Peyer's patch (tissue), 4 donors: ENCODE measurements around the gene TACC2. TPM values are rescaled to one million over a fixed set of nuclear protein-coding genes. Genes with fewer than 3 reads are reported as not detected.

Experiments used
- DNase-seq, 3 donors: peaks; one replicate each; pipeline ENCODE4 v3.0.0-alpha.2; 2017 to 2019
- H3K27ac ChIP-seq, 4 donors: fragments of 200-600 bp; sonication (generic); one replicate each; pipeline ENCODE4 v1.5.1; 2016 to 2019
- H3K27me3 ChIP-seq, 2 donors: fragments of 200-600 bp; sonication (generic); one replicate each; pipeline ENCODE4 v1.5.1; 2019
- H3K36me3 ChIP-seq, 3 donors: fragments of 200-600 bp; sonication (generic); one replicate each; pipeline ENCODE4 v1.5.1; 2016 to 2019
- H3K4me1 ChIP-seq, 4 donors: fragments of 200-600 bp; sonication (generic); one replicate each; pipeline ENCODE4 v1.5.1; 2016 to 2019
- H3K4me3 ChIP-seq, 4 donors: fragments of 200-600 bp; sonication (generic); 1 replicate in 3 of 4; 2 replicates in 1 of 4; pipeline ENCODE4 v1.5.1; 2016 to 2019; ENCODE audit warnings: mild to moderate bottlenecking in 1 of 4
- H3K9me3 ChIP-seq, 4 donors: fragments of 200-600 bp; sonication (generic); one replicate each; pipeline ENCODE4 v1.5.1; 2016 to 2019; ENCODE audit warnings: mild to moderate bottlenecking in 1 of 4
- CTCF ChIP-seq, 6 experiments: fragments of 450-650 bp in 4 of 6; fragments of 200-600 bp in 2 of 6; sonication (generic) in 1 of 6; IDR thresholded peaks; one replicate each; pipeline ENCODE4 v1.5.1; 2017 to 2019; ENCODE audit warnings: antibody characterized with exemption in 6 of 6, mild to moderate bottlenecking in 3 of 6, moderate library complexity in 1 of 6
- POLR2A ChIP-seq, 2 donors: fragments of 450-650 bp; IDR thresholded peaks; one replicate each; pipeline ENCODE4 v1.5.1; 2017; ENCODE audit warnings: antibody characterized with exemption in 2 of 2, mild to moderate bottlenecking in 2 of 2, moderate library complexity in 2 of 2
- total RNA-seq, 4 donors: library from RNA; depleted of rRNA; stranded (reverse); fragments of >200 nt; gene quantifications; one replicate each; pipeline ENCODE4 v1.1.0, GENCODE V29; 2016

Gene TACC2
- total RNA-seq, 4 donors from 2014 or later, result 91.6 to 140 (median 109) TPM

- Histone ChIP-seq H3K9me3 (no peaks in the 10 kb centered on the region), H3K36me3 (no peaks in the 10 kb centered on the region), H3K27me3 (no peaks in the 10 kb centered on the region), H3K4me3 (no peak overlapping the region), H3K4me1 (no peaks in the 10 kb centered on the region), H3K27ac (no peak overlapping the region)
- TF ChIP-seq CTCF (IDR thresholded peaks at IDR 0.05), result no peak
- no peak for TF ChIP-seq POLR2A (IDR thresholded peaks at IDR 0.05)
- DNase-seq, result no peak
These were observed 291.2 kb downstream of the TACC2 start for GRCh38 chr10:122280156-122280555.

DNA sequence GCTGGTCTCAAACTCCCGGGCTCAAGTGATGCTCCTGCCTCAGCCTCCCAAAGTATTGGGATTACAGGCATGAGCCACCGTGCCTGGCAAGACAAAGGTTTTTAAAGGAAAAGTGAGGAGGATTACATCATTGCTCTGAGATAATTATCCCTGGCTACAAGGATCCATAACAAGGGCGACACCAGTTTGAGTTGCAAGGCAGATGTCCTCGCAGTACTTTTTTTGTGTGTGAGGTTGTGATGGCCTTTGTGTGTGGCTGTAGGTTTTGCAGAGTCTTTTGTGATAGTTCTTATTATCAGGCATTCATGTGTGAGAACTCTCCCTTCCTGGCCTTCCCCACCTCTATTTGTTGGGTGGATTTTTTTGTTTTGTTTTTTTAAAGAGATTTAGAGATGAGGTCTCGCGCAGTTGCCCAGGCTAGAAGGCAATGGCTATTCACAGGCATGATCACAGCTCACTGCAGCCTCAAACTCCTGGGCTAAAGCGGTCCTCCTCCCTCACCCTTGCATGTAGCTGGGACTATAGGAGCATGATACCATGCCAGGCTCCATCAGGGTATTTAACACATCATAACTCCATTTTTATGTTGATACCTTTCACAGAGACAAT lies 292.2 kb downstream of the TACC2 start:
- no peak for DNase-seq
- H3K27ac ChIP-seq, result no peak overlapping the region
- no peaks in the 10 kb centered on the region for H3K9me3 ChIP-seq
- no peaks in the 10 kb centered on the region for H3K4me1 ChIP-seq
- H3K4me3 ChIP-seq, result no peak overlapping the region
- no peak for TF ChIP-seq POLR2A (IDR thresholded peaks at IDR 0.05)
- no peak for TF ChIP-seq CTCF (IDR thresholded peaks at IDR 0.05)
- no peaks in the 10 kb centered on the region for H3K36me3 ChIP-seq
- no peaks in the 10 kb centered on the region for H3K27me3 ChIP-seq

- TF ChIP-seq POLR2A (IDR thresholded peaks at IDR 0.05) (no peak), CTCF (IDR thresholded peaks at IDR 0.05) (no peak)
- Histone ChIP-seq H3K9me3 (no peaks in the 10 kb centered on the region), H3K4me1 (no peaks in the 10 kb centered on the region), H3K27ac (no peak overlapping the region), H3K27me3 (no peaks in the 10 kb centered on the region), H3K36me3 (no peaks in the 10 kb centered on the region), H3K4me3 (no peak overlapping the region)
- DNase-seq, result no peak
These were observed 292.8 kb downstream of the TACC2 start for GRCh38 chr10:122281751-122282150.

DNA sequence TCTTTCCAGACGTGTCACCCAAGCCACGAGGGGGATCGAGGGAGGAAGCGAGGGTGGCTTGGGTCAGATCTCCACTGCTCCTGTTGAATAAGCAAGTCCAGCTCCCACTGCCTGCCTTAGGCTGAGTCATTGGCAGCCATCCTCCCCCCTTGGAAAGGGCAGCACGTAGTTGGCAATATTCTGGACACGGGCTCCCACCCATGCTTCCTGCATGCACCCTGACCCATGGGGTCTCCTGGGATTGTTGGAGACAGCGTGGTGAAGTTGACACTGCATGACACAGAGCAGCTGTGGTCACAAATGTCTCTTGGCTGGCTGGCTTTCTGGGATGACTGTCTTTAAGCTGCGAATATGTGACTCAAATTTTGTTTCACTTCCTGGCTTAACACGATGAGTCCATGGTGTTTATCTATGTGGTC lies 293.3 kb downstream of the TACC2 start:
- TF ChIP-seq POLR2A (IDR thresholded peaks at IDR 0.05) (no peak), CTCF (IDR thresholded peaks at IDR 0.05) (no peak)
- no peaks in the 10 kb centered on the region for H3K9me3 ChIP-seq
- no peaks in the 10 kb centered on the region for H3K4me1 ChIP-seq
- H3K36me3 ChIP-seq, result no peaks in the 10 kb centered on the region
- no peak for DNase-seq
- no peak overlapping the region for H3K27ac ChIP-seq
- H3K4me3 ChIP-seq, result no peak overlapping the region
- no peaks in the 10 kb centered on the region for H3K27me3 ChIP-seq

GRCh38 chr10:122282909-122283308 lies 293.9 kb downstream of the TACC2 start:
- H3K27me3 ChIP-seq, result no peaks in the 10 kb centered on the region
- no peaks in the 10 kb centered on the region for H3K36me3 ChIP-seq
- H3K4me3 ChIP-seq, result no peak overlapping the region
- no peak overlapping the region for H3K27ac ChIP-seq
- no peaks in the 10 kb centered on the region for H3K9me3 ChIP-seq
- TF ChIP-seq CTCF (IDR thresholded peaks at IDR 0.05) (no peak), POLR2A (IDR thresholded peaks at IDR 0.05) (no peak)
- DNase-seq, result no peak
- no peaks in the 10 kb centered on the region for H3K4me1 ChIP-seq
